SK-MEL-5 (cell line): Measurements from ENCODE around the gene ANKRD12. TPM values are rescaled to one million over a fixed set of nuclear protein-coding genes. Genes with fewer than 3 reads are reported as not detected.

Experiments
- DNase-seq: peaks from one replicate; pipeline ENCODE4 v3.0.0-alpha.2; 2016; ENCODE audit warnings: low read depth, low spot score
- in situ Hi-C: cut with HindIII; loops from 2 replicates; pipeline ENCODE4 v1.10.0; 2016; ENCODE audit warnings: low sequenced_read_pairs, high pct_unique_total_duplicates, low pct_unique_long_range_greater_than_20kb
- total RNA-seq: library from RNA; depleted of rRNA; stranded (reverse); fragments of >200 nt; shearing (Covaris generic); gene quantifications from 2 replicates; pipeline ENCODE4 v1.2.3, GENCODE V29; 2014

The ANKRD12 gene
- total RNA-seq, 1 experiment from 2014 or later: 41.5 TPM

DNA sequence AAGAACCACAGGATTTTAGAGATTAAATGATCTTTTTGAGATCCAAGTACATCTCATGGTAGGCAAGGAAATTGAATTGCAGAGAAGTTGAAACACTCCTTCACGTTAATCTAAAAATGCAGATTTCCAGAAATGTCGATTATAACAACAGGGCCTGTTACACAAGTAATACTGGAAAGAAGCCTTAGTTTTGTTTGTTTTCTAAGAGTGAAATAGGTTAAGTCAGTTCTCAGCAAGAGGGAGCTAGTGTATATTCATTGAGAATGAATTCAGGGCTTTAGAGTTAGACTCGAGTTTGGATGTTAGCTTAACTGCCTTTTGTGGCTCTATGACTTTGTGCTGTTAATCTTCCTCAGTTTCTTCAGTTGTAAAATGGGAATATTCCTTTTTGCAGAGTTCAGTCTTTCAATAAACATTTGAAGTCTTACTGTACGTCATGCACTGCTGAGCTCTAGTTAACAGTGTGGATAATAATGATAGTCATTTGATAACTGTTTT is 33.2 kb upstream of the ANKRD12 start:
- in situ Hi-C loops: no loop called here
- DNase-seq: peak; percentile 19

DNA sequence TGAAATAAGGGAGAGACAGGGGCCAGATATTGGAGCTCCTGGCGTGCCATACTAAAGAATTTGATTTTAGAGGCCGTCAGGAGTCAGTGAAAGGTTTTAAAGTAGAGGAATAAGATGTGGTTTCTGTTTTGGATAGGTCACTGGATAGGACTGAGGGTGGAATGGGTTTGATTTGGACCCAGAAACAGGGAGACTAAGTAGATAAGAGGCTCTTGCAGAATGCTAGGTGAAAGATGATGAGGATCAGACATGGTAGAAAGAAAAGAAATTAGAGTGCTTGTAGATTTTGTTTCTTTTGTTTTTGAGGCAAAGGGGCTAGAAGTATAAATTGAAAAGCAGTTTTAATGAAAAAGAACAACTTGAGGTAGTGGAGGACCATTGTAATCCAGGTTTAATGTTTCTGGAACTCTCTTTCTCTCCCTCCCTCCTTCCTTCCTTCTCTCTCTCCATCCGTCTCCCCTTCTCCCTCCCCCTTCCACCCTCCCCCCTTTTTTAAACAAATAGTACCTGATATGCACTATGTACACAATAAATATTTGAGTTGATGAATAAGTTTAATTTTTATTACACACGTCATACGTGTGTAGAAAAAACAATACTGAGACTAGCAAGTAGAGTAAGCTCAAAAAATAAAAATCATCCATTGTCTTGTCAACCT is 32.2 kb upstream of the ANKRD12 start:
- in situ Hi-C loops: no loop called here
- no peak for DNase-seq

DNA sequence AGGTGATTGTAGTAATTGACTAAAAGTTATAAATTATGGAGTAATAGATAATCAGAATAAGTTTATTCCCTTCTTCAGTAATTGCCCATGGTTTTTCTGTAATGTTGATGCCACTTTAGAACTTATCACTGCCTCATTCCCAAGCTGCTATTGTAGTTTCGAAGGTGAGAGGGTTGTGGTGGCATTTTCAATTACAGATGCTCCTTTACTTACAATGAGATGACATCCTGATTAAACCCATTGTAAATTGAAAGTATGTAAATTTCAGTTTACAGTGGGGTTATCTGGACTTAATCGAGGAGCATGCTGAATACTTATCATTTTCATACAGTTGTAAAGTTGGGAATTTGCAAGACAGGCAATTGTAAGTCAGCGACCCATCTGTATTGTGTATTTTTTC is 31.2 kb upstream of the ANKRD12 start:
- in situ Hi-C loops: no loop called here
- no peak for DNase-seq

DNA sequence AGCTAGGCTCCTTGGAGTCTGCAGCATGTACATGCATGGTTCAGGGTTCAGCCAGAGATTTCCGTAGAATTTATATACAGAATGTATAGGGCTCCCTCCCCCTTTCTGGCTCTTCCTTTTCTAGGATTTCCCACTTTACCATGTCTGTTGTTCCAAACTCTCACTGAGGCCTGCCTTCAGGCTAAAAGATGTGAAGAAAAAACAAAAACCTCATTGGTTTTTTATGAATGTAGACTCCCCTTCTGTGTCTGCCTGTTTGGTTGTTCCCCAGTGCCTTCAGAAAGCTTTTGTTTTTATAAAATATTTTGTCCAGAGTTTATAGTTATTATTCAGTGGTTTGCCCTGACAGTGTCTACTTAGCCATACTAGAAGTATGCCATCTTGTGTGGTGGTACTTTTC is 30.5 kb upstream of the ANKRD12 start:
- in situ Hi-C loops: no loop called here
- DNase-seq: no peak

DNA sequence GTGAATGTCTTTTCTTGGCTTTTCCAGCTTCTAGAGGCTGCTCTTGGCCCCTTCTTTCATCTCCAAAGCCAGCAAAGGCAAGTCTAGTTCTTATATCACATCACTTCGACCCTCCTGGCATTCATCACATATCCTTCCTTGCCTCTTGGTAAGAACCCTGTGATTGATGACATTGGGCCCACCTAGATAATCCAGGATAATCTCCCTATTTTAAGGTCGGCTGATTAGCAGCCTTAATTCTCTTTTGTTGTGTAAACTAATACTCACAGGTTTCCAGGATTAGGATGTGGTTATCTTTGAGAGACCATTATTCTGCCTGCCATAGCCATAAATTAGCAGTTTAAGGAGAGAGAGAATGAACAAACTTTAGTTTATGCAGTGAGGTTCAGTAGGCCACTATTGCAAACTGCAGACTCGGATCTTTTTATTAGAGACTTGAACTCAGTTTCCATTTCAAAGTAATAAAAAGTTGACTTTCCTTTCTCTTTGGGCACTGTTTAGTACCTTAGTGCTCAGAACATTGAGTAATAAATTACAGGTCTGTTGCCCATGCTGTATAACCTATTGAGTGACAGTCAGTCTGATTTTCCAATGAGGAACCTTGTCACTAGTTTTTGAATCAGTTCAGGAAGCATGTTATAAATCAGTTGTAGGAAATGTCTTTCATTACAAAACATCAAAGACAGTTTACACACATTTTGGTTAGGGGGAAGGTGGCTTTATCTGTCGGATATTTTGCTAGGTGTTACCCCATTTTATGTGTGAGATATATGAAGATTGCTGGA is 29.6 kb upstream of the ANKRD12 start:
- no peak for DNase-seq
- in situ Hi-C loops: no loop called here

DNA sequence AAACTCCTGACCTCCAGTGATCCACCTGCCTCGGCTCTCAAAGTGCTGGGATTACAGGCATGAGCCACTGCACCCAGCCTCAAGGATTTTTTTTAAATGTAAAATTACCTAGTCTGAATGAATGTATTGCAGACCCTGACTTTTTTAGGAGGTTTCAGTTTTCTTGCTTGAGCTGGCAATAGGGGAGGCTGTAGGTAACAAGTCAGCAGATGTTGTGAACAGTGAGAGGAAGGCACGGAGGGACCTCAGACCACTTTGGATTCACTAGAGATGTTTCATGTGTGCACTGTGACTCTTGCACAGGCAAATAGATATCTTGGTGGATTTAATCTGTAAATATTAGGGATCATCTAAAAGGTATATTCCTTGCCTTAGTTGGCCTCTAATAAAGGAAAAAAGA is 27.7 kb upstream of the ANKRD12 start:
- in situ Hi-C loops: no loop called here
- DNase-seq: no peak

DNA sequence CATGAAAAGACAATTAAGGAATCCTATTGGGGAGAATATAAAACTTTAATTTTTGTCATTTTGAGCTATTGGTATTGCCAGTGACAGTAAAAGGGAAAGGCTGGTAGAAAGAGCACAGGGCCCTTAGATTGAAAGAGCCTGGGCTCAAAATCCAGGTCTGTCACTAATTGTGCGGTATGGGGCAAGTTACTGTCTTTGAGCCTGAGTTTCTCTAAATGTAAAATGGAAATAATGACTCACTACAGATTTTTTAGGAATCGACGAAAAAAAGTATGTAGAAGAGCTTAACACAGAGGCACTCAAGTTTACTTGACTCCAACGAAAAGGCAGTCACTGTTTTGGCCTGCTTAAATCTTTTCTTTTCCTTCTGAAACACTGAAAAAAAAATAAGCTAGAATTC is 27.1 kb upstream of the ANKRD12 start:
- DNase-seq: no peak
- in situ Hi-C loops: no loop called here

DNA sequence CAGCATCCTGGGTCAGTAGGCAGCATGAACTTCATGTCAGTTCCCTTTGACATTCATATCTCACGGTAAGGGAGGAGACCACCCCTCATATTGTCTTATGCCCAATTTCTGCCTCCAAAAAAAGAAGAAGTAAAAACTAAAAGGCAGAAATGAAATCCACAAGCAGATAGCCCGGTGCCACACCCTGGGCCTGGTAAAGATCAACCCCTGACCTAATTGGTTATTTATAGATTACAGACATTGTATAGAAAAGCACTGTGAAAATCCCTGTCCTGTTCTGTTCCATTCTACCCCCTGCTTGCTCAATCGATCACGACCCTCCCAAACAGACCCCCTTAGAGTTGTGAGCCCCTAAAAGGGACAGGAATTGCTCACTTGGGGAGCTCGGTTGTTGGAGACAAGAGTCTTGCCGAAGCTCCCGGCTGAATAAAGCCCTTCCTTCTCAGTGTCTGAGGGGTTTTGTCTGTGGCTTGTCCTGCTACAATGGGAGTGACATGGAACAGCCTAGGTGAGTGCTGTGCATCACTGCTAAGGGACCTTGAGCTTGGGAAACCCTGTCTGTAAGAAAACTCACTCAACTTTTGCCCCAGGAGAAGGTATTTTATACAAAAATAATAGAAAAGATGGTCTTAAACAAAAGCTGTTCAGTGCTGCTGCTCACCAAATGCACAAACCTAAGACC is 23.0 kb upstream of the ANKRD12 start:
- in situ Hi-C loops: no loop called here
- DNase-seq: no peak

DNA sequence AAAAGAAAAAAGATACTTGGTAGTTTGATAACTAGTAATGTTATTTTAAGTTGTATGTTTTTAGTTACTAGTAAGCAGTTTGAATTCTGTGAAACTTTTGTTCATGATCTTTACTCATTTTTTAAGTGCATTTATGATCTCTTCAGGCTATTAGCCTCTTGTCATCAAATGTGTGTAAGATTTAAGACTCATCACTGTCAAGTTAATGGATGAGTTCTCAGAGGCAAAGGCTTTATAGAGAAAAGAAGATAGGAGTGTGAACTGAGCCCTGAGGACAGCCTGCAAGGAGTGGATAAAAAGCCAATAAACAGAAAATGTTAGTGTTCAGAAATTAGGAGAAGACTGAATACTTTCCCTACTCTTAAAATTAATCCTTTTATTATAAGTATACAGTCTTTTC is 20.6 kb upstream of the ANKRD12 start:
- DNase-seq: no peak
- in situ Hi-C loops: no loop called here

DNA sequence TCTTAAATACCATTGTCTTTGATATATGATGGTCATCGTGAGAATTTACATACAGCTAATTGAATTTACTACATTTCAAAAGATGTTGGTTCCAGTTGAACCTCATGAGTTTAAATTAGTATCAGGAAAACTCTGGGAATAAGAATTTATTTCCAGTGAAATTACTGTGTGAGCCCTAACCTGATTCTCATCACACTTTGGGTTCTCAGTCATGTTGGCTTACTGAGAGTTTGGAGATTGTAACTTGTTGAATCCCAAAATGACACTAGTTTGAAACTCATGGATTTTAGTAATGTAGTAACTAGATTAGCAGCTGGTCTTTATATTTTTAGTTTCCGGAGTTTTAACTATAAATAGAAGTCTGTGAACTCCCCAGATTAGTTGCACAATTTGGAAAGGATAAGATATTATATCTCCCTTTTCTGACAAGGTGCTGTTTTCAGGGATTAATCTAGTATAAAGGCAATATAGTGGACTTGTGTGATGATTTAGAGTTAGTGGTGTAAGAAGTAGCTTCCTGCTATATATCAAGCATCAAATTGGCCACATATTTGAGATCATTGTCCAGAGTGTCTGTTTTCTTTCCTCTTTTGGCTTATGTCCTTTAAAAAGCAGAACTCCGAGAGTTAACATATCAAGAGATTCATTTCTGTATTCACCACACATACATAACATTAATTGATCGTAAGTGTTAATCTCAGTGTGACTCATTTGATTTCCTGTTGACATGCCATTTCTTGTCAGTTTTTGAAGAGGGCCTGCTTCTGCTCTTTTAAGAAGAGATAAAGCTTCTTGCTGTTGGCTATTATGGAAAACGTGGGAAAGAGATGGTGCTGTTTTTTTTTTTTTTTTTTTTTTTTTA is 18.4 kb upstream of the ANKRD12 start:
- no peak for DNase-seq

DNA sequence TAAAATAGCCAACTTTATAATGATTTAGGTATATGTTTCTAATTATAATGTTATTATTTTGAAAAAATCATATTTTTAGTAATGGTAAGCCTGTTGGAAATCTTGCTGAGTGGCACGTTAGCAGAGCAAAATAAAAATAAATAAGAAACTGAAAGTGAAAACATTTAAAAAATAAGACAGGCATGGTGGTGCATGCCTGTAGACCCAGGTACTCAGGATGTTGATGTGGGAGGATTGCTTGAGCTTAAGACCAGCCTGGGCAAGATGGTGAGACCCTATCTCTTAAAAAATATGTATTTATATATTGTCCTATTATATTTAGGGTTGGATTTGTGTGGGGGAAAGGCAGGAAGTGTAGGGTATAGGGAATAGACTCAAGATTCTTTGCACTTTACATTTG is 15.8 kb upstream of the ANKRD12 start:
- DNase-seq: no peak
- in situ Hi-C loops: no loop called here

More for the DNA sequence above, 18.4 kb upstream of the ANKRD12 start:
- in situ Hi-C loops: no loop called here

DNA sequence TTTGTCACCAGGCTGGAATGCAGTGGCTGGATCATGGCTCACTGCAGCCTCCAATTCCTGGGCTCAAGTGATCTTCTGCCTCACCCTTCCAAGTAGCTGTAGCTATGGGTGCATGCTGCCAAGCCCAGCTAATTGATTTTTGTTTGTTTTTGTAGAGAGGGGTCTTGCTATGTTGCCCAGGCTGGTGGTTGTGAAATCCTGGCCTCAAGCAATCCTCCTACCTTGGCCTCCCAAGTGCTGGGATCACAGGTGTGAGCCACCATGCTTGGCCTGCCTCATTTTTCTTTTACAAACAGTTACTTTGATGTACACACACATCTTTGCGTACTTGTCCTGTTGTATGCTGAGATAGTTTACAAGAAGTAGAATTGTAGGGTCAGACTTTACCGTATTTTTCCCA is 13.1 kb upstream of the ANKRD12 start:
- no peak for DNase-seq
- in situ Hi-C loops: no loop called here

DNA sequence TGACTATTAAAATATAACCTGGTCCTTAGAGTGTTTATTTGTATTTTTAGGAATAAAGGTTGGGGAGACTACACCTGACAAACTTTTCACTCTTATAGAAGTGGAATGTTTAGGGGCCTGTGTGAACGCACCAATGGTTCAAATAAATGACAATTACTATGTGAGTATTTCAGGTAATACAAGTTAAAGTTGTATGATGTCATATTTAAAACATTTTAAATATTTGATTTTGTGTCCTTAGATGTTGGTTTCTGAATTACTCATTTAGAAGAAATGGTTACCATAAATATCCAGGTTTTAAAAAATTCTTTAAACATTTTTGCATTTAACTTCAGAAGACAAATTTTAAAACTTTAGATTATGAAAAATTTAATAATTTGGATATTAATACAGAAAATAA is 11.8 kb upstream of the ANKRD12 start:
- DNase-seq: no peak
- in situ Hi-C loops: no loop called here

DNA sequence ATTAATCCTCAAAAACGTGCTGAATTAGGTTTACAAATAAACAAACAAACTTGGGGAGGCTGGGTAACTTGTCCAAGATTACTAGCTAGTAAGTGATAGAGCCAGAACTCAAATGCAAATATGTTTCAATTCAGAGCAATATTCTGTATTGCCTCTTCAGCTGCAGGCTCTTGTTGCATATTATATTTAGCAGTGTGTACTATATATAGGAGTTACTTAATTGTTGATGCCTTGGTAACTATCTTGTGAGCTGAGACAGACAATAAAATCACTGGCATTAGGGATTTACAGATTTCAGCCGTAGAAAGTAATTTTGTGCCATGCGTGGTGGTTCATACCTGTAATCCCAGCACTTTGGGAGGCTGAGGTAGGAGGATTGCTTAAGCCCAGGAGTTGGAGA is 10.2 kb upstream of the ANKRD12 start:
- no peak for DNase-seq
- in situ Hi-C loops: no loop called here

DNA sequence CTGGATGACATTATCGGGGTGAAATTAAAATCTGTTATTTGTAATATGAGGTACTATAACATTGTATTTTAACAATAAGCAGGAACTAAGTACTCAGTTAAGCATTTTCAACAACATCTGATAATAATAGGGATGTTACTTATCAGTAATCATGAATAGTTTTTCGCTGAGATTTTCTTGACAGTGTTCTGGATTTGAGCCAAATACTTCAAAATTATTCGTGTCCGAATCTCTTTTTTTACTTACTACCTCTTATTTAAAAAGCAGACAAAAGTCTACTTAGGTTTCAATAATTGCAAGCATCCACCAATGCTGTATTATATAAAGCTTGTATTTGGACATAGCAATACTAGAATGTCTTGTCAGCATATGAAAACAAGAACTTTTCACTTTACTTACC is 6.4 kb upstream of the ANKRD12 start:
- DNase-seq: no peak
- in situ Hi-C loops: no loop called here

DNA sequence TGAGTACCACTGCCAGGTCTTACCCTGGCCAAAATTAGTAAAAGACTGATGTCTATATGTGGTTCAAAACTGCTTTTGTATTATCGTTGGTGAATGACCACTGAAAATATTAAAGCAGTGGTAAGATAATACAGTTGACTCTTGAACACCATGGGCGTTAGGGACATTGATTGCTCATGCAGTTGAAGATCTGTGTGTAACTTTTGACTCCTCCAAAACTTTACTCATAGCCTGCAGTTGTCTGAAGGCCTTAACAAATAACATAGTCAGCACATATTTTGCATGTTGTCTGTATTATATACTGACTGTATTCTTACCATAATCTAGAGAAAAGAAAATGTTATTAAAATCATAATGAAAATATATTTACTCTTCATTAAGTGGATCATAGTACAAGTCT is 5.8 kb upstream of the ANKRD12 start:
- no peak for DNase-seq
- in situ Hi-C loops: no loop called here

DNA sequence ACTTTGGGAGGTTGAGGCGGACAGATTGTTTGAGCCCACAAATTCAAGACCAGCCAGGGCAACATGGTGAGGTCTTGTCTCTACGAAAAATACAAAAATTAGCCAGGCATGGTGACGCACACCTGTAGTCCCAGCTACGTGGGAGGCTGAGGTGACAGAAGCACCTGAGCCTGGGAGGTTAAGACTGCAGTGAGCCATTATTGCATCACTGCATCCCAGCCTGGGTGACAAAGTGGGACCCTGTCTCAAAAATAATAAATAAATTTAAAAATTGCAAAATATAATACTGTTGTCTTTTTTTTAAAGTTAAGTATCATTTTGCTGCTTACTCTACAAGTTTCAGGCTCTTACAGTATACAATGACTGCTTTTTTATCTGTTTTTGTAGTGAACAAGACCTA is 4.0 kb upstream of the ANKRD12 start:
- in situ Hi-C loops: no loop called here
- no peak for DNase-seq

DNA sequence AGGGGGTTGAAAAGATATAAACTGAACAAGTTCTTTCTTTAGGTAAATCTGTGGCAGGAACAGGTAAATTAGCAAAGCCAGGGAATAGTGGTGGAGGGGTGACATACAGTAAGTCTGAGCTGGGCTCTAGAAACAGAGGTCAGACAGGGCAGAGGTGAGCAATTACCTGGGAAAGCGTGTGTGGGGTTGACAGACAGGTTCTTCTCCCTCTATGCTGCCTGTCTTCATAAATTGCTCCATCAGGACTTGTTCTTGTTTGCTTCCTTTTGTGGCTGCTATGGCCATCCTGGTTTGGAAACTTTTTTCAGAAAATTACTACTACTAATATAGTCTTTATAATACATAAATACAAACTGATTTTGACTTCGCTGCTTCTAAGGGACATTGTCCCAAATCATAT is 3.4 kb upstream of the ANKRD12 start:
- in situ Hi-C loops: no loop called here
- DNase-seq: no peak
